ENCODE measurements around the gene CAPN9.
"Not testable (repeated sequence)": the region's sequence is repeated elsewhere in the genome, so short reads cannot be mapped to it uniquely, and the experiment has no call there.

The CAPN9 gene

GRCh38 chr1:230711245-230711644 is 35.9 kb upstream of the CAPN9 start:
- no peak for DNase-seq

- no peak for DNase-seq
Observed at GRCh38 chr1:230712470-230712942, 34.7 kb upstream of the CAPN9 start.

GRCh38 chr1:230713138-230713537 is 34.0 kb upstream of the CAPN9 start:
- DNase-seq, result no peak

GRCh38 chr1:230713547-230713914 is 33.7 kb upstream of the CAPN9 start:
- DNase-seq, result no peak

- no peak for DNase-seq
Observed at GRCh38 chr1:230713915-230714764, 33.0 kb upstream of the CAPN9 start, which contains the start of gene AGT. Gene AGT (minus strand): TSS chr1:230714122. CDS start chr1:230710823, 3,299 bp downstream.

GRCh38 chr1:230715510-230715909 is 31.7 kb upstream of the CAPN9 start:
- DNase-seq, result no peak

GRCh38 chr1:230716453-230716852 is 30.7 kb upstream of the CAPN9 start:
- DNase-seq, result not testable (repeated sequence)

GRCh38 chr1:230717251-230717650 is 29.9 kb upstream of the CAPN9 start:
- no peak for DNase-seq

- not testable (repeated sequence) for DNase-seq
Observed at GRCh38 chr1:230721849-230722522, 25.2 kb upstream of the CAPN9 start.

GRCh38 chr1:230725256-230726012 is 21.8 kb upstream of the CAPN9 start:
- DNase-seq, result no peak

GRCh38 chr1:230728710-230729392 is 18.3 kb upstream of the CAPN9 start:
- no peak for DNase-seq

GRCh38 chr1:230730977-230731376 is 16.2 kb upstream of the CAPN9 start:
- peak; percentile 24 for DNase-seq

- DNase-seq, result peak; percentile 84
Observed at GRCh38 chr1:230735447-230735846, 11.7 kb upstream of the CAPN9 start.

- no peak for DNase-seq
Observed at GRCh38 chr1:230737622-230738262, 9.4 kb upstream of the CAPN9 start.

GRCh38 chr1:230739564-230740290 is 7.5 kb upstream of the CAPN9 start:
- DNase-seq, result no peak

GRCh38 chr1:230743899-230744298 is 3.3 kb upstream of the CAPN9 start:
- no peak for DNase-seq

GRCh38 chr1:230744382-230744781 is 2.8 kb upstream of the CAPN9 start:
- DNase-seq, result no peak

- DNase-seq, result peak; percentile 49
Observed at GRCh38 chr1:230745071-230745470, 2.1 kb upstream of the CAPN9 start.

- DNase-seq, result no peak
Observed at GRCh38 chr1:230746617-230747016, 571 bp upstream of the CAPN9 start.

GRCh38 chr1:230747890-230748800 is 957 bp downstream of the CAPN9 start:
- DNase-seq, result no peak

Data from NCI-H510A treated with DMSO at 0.1 percent for 48 hours (cell line).